H9 (cell line): ENCODE measurements around the gene LRPPRC. TPM values are rescaled to one million over a fixed set of nuclear protein-coding genes. Genes with fewer than 3 reads are reported as not detected.

Source experiments
- DNase-seq: peaks from one replicate; pipeline ENCODE4 v3.0.0-alpha.2; 2017
- H2AFZ ChIP-seq: one replicate; pipeline ENCODE4 v1.6.1; 2013; ENCODE audit warnings: mild to moderate bottlenecking, low read length, control low read depth, moderate library complexity
- H2AK5ac ChIP-seq: 2 replicates; pipeline ENCODE4 v1.6.1; 2013; ENCODE audit warnings: low read length, control low read depth, mixed read lengths; ENCODE audit not compliant: insufficient read length
- H2BK120ac ChIP-seq: one replicate; pipeline ENCODE4 v1.6.1; 2013; ENCODE audit warnings: low read depth, mild to moderate bottlenecking, low read length, control low read depth, inconsistent platforms; ENCODE audit not compliant: poor library complexity, severe bottlenecking
- H2BK12ac ChIP-seq: 2 replicates; pipeline ENCODE4 v1.6.1; 2013; ENCODE audit warnings: low read length, control low read depth, mixed read lengths, low read depth; ENCODE audit not compliant: insufficient read length
- H2BK15ac ChIP-seq: 2 replicates; pipeline ENCODE4 v1.6.1; 2013; ENCODE audit warnings: low read depth, low read length, control low read depth
- H2BK20ac ChIP-seq: one replicate; pipeline ENCODE4 v1.6.1; 2013; ENCODE audit warnings: low read depth, mild to moderate bottlenecking, low read length, control low read depth, inconsistent platforms; ENCODE audit not compliant: poor library complexity, severe bottlenecking
- H2BK5ac ChIP-seq: 2 replicates; pipeline ENCODE4 v1.6.1; 2013; ENCODE audit warnings: low read length, control low read depth, mixed read lengths; ENCODE audit not compliant: insufficient read length
- H3K14ac ChIP-seq: 2 replicates; pipeline ENCODE4 v1.6.1; 2013; ENCODE audit warnings: low read length, control low read depth; ENCODE audit not compliant: insufficient read depth
- H3K18ac ChIP-seq: 2 replicates; pipeline ENCODE4 v1.6.1; 2013; ENCODE audit warnings: low read depth, mild to moderate bottlenecking, mixed read lengths, low read length, control low read depth; ENCODE audit not compliant: insufficient read length
- H3K23ac ChIP-seq: 2 replicates; pipeline ENCODE4 v1.6.1; 2013; ENCODE audit warnings: low read length, control low read depth, mixed read lengths, low read depth; ENCODE audit not compliant: insufficient read length
- H3K23me2 ChIP-seq: 2 replicates; pipeline ENCODE4 v1.6.1; 2013; ENCODE audit warnings: low read depth, mild to moderate bottlenecking, mixed read lengths, low read length, control low read depth; ENCODE audit not compliant: insufficient read length, poor library complexity, severe bottlenecking
- H3K27ac ChIP-seq: 2 replicates; pipeline ENCODE4 v1.5.1; 2013; ENCODE audit warnings: low read length, control low read depth, mixed read lengths, low read depth; ENCODE audit not compliant: insufficient read length
- H3K27me3 ChIP-seq: 2 replicates; pipeline ENCODE4 v1.6.1; 2013; ENCODE audit warnings: low read length, control low read depth, inconsistent platforms; ENCODE audit not compliant: insufficient read depth
- H3K4ac ChIP-seq: 2 replicates; pipeline ENCODE4 v1.6.1; 2013; ENCODE audit warnings: low read depth, mild to moderate bottlenecking, control low read depth, inconsistent platforms, low read length, moderate library complexity
- H3K4me1 ChIP-seq: 2 replicates; pipeline ENCODE4 v1.6.1; 2013; ENCODE audit warnings: low read length, control low read depth, inconsistent platforms; ENCODE audit not compliant: insufficient read depth
- H3K4me2 ChIP-seq: 2 replicates; pipeline ENCODE4 v1.6.1; 2013; ENCODE audit warnings: low read length, control low read depth, mixed read lengths; ENCODE audit not compliant: insufficient read length, insufficient read depth
- H3K56ac ChIP-seq: 2 replicates; pipeline ENCODE4 v1.6.1; 2013; ENCODE audit warnings: low read depth, mild to moderate bottlenecking, mixed read lengths, low read length, control low read depth; ENCODE audit not compliant: insufficient read length
- H3K79me1 ChIP-seq: 2 replicates; pipeline ENCODE4 v1.6.1; 2013; ENCODE audit warnings: low read depth, mild to moderate bottlenecking, moderate library complexity, low read length, control low read depth, inconsistent platforms; ENCODE audit not compliant: insufficient read depth, poor library complexity, severe bottlenecking
- H3K79me2 ChIP-seq: 2 replicates; pipeline ENCODE4 v1.6.1; 2013; ENCODE audit warnings: low read length, control low read depth, inconsistent platforms; ENCODE audit not compliant: insufficient read depth
- H3K9ac ChIP-seq: 2 replicates; pipeline ENCODE4 v1.6.1; 2013; ENCODE audit warnings: low read length, control low read depth, mixed read lengths; ENCODE audit not compliant: insufficient read length; ENCODE audit errors: extremely low read depth
- H3K9me3 ChIP-seq: one replicate; pipeline ENCODE4 v1.6.1; 2013; ENCODE audit warnings: low read depth, low read length, inconsistent platforms; ENCODE audit not compliant: control insufficient read depth
- H3T11ph ChIP-seq: one replicate; pipeline ENCODE4 v1.6.1; 2013; ENCODE audit warnings: mild to moderate bottlenecking, low read length, control low read depth, inconsistent platforms
- H4K20me1 ChIP-seq: one replicate; pipeline ENCODE4 v1.6.1; 2013; ENCODE audit not compliant: control insufficient read depth, insufficient read length, insufficient read depth
- H4K5ac ChIP-seq: 2 replicates; pipeline ENCODE4 v1.6.1; 2013; ENCODE audit warnings: low read depth, mild to moderate bottlenecking, mixed read lengths, low read length, control low read depth; ENCODE audit not compliant: insufficient read length
- H4K8ac ChIP-seq: replicated peaks from 2 replicates; pipeline ENCODE4 v1.6.1; 2013; ENCODE audit warnings: low read length, control low read depth, mixed read lengths, low read depth; ENCODE audit not compliant: insufficient read length
- H4K91ac ChIP-seq: 2 replicates; pipeline ENCODE4 v1.6.1; 2013; ENCODE audit warnings: low read depth, mild to moderate bottlenecking, moderate library complexity, mixed read lengths, low read length, control low read depth; ENCODE audit not compliant: insufficient read length
- H3K27ac Mint-ChIP-seq, 3 experiments: 2 replicates in 2 of 3; 3 replicates in 1 of 3; pipeline ENCODE4 v1.8.0; 2020 to 2021; ENCODE audit warnings: mixed read lengths in 3 of 3, mild to moderate bottlenecking in 1 of 3, moderate library complexity in 1 of 3
- H3K27me3 Mint-ChIP-seq: 2 replicates; pipeline ENCODE4 v1.8.0; 2021; ENCODE audit warnings: low read depth, mild to moderate bottlenecking, moderate library complexity, mixed read lengths
- H3K36me3 Mint-ChIP-seq, 3 experiments: 2 replicates in 2 of 3; 3 replicates in 1 of 3; pipeline ENCODE4 v1.8.0; 2020 to 2021; ENCODE audit warnings: low read depth in 3 of 3, mixed read lengths in 3 of 3; ENCODE audit not compliant: insufficient read depth in 1 of 3
- H3K4me1 Mint-ChIP-seq, 2 experiments: 2 replicates each; pipeline ENCODE4 v1.8.0; 2020; ENCODE audit warnings: mixed read lengths in 2 of 2
- H3K4me3 Mint-ChIP-seq, 2 experiments: 2 replicates in 1 of 2; 3 replicates in 1 of 2; pipeline ENCODE4 v1.8.0; 2020 to 2021; ENCODE audit warnings: mild to moderate bottlenecking in 2 of 2, mixed read lengths in 2 of 2, moderate library complexity in 1 of 2
- H3K9me3 Mint-ChIP-seq, 2 experiments: 2 replicates in 1 of 2; 3 replicates in 1 of 2; pipeline ENCODE4 v1.8.0; 2020; ENCODE audit warnings: mild to moderate bottlenecking in 2 of 2, mixed read lengths in 2 of 2, moderate library complexity in 1 of 2
- WGBS: extraction: QIAGEN DNeasy Blood & Tissue Kit; methylation state at CpG from one replicate; pipeline ENCODE4 v1.1.7; 2013; ENCODE audit warnings: missing lambda C conversion rate, low lambda C conversion rate, mixed read lengths; ENCODE audit not compliant: insufficient read length; ENCODE audit errors: extremely low coverage; 5-methylcytosine and 5-hydroxymethylcytosine counted together
- total RNA-seq: library from RNA; stranded (reverse); gene quantifications from 2 replicates; pipeline ENCODE4 v1.2.1, GENCODE V29; 2021
- TF ChIP-seq, protein P1 (sequence below): fragments of 200-600 bp; sonication (generic); conservative IDR thresholded peaks from 3 replicates; pipeline ENCODE4 v1.8.0; 2021; ENCODE audit warnings: antibody characterized with exemption, mild to moderate bottlenecking

LRPPRC gene
- total RNA-seq, 1 experiment from 2014 or later = 182 TPM

- no CpG with 5 or more reads among the region's 2 CpGs for WGBS
- peaks cover 0 to 4% of the 10 kb centered on the region in 2 experiments; a peak in 2 of 4 replicates for H3K4me1 Mint-ChIP-seq
- H3K4ac ChIP-seq = no peak overlapping the region
These were observed 101.0 kb downstream of the LRPPRC start for GRCh38 chr2:43894743-43895142.

More at GRCh38 chr2:43894743-43895142, 101.0 kb downstream of the LRPPRC start:
- H3K4me3 Mint-ChIP-seq = no peak overlapping the region
- H3K27ac Mint-ChIP-seq = no peak overlapping the region
- Histone ChIP-seq H3K9me3 (no peaks in the 10 kb centered on the region), H3K23ac (no peak overlapping the region), H2BK15ac (no peak overlapping the region), H4K91ac (no peak overlapping the region), H3K4me2 (no peak overlapping the region), H3K79me2 (no peaks in the 10 kb centered on the region), H3K27ac (no peak overlapping the region), H3K14ac (no peak overlapping the region), H4K8ac (no peak overlapping the region), H3T11ph (no peak overlapping the region), H2BK20ac (no peak overlapping the region), H2BK5ac (no peak overlapping the region), H2AK5ac (no peak overlapping the region), H2AFZ (no peak overlapping the region), H2BK12ac (no peak overlapping the region), H3K27me3 (no peaks in the 10 kb centered on the region), H3K18ac (no peak overlapping the region), H3K9ac (no peak overlapping the region), H4K20me1 (no peaks in the 10 kb centered on the region), H3K56ac (no peak overlapping the region), H3K23me2 (no peaks in the 10 kb centered on the region), H2BK120ac (no peak overlapping the region), H3K4me1 (no peaks in the 10 kb centered on the region), H3K79me1 (no peaks in the 10 kb centered on the region), H4K5ac (no peak overlapping the region)
- TF ChIP-seq, protein P1, sequence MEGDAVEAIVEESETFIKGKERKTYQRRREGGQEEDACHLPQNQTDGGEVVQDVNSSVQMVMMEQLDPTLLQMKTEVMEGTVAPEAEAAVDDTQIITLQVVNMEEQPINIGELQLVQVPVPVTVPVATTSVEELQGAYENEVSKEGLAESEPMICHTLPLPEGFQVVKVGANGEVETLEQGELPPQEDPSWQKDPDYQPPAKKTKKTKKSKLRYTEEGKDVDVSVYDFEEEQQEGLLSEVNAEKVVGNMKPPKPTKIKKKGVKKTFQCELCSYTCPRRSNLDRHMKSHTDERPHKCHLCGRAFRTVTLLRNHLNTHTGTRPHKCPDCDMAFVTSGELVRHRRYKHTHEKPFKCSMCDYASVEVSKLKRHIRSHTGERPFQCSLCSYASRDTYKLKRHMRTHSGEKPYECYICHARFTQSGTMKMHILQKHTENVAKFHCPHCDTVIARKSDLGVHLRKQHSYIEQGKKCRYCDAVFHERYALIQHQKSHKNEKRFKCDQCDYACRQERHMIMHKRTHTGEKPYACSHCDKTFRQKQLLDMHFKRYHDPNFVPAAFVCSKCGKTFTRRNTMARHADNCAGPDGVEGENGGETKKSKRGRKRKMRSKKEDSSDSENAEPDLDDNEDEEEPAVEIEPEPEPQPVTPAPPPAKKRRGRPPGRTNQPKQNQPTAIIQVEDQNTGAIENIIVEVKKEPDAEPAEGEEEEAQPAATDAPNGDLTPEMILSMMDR = no peak
- DNase-seq = no peak
- peaks cover 49 to 88% (median 80%) of the 10 kb centered on the region in 3 experiments for H3K36me3 Mint-ChIP-seq
- H3K27me3 Mint-ChIP-seq = no peaks in the 10 kb centered on the region
- no peaks in the 10 kb centered on the region for H3K9me3 Mint-ChIP-seq
